GM21717 (cell line): ENCODE measurements around the gene CSTF2T.
"Not testable (repeated sequence)": the region's sequence is repeated elsewhere in the genome, so short reads cannot be mapped to it uniquely, and the experiment has no call there.

ENCODE experiments used
- ATAC-seq: cut with Tn5 transposase; IDR thresholded peaks from one replicate; pipeline ENCODE4 v1.9.1; 2021; ENCODE audit warnings: mild to moderate bottlenecking, moderate library complexity; ENCODE audit not compliant: unreplicated experiment

CSTF2T gene

GRCh38 chr10:51698473-51699063 is 827 bp downstream of the CSTF2T start:
- no peak for ATAC-seq

GRCh38 chr10:51696251-51696650 is 3.1 kb downstream of the CSTF2T start:
- ATAC-seq, result no peak

- ATAC-seq, result no peak
Observed at GRCh38 chr10:51694086-51694768, 5.2 kb downstream of the CSTF2T start.

DNA sequence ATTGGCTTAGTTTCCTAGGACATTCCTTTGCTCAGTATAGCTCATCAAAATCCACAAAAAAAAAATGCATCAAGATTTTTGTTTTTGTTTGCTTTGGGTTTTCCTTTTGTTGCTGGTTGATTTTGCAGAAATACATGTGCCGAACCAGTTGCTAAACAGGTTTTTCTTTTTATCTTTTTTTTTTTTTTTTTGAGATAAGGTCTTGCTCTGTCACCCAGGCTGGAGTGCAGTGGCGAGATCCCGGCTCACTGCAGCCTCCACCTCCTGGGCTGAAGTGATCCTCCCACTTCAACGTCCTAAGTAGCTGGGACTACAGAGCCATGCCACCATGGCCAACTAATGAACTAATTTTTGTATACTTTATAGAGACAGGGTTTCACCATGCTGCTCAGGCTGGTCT is 8.3 kb downstream of the CSTF2T start:
- ATAC-seq, result no peak

DNA sequence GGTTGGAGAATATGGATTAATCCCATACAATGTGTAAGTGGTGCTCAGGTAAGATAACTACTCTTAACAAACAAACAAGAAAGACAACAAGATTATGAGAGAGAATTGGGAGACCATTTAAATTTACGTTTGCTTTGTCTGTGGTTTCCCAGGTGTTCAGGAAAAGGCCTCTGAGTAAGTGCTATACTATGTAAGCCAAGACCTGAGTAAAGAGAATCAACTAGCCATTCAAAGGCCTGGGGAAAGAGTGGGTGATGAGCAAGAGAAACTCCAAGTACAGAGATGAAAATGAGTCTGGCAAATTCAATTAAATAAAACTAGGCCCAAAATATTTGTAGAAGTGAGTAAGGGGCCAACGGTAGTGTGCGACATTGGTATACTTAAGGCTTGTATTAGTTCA is 9.9 kb downstream of the CSTF2T start:
- ATAC-seq, result no peak

DNA sequence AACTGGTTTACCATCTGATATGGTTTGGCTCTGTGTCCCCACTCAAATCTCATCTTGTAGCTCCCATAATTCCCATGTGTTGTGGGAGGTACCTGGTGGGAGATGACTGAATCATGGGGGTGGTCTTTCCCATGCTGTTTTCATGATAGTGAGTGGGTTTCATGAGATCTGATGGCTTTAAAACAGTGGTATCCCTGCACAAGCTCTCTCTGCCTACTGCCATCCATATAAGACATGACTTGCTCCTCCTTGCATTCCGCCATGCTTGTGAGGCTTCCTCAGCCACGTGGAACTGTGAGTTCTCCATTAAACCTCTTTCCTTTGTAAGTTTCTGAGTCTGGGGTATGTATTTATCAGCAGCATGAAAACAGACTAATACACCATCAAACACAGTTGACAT is 10.6 kb downstream of the CSTF2T start:
- not testable (repeated sequence) for ATAC-seq

DNA sequence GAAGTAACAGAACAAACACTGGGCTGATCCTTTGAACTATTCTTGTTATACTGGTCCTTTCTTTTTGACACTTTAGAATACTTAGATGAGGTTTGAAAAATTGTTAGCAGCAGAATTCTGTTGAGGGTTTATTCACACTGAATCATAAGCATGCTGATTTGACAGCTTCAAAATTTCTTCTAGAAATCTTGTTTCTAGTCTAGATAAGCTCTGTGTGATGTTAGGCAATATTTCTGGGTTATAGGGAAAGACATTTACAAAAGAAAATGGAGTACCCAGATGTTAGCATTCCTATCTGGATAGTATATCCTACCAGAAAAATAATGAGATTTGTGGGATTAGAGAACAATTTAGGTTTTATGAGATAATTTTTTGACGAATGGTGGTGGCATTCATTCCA is 12.1 kb downstream of the CSTF2T start:
- no peak for ATAC-seq

- ATAC-seq, result no peak
Observed at GRCh38 chr10:51685768-51686167, 13.6 kb downstream of the CSTF2T start.

- no peak for ATAC-seq
Observed at GRCh38 chr10:51683031-51683691, 16.2 kb downstream of the CSTF2T start.

DNA sequence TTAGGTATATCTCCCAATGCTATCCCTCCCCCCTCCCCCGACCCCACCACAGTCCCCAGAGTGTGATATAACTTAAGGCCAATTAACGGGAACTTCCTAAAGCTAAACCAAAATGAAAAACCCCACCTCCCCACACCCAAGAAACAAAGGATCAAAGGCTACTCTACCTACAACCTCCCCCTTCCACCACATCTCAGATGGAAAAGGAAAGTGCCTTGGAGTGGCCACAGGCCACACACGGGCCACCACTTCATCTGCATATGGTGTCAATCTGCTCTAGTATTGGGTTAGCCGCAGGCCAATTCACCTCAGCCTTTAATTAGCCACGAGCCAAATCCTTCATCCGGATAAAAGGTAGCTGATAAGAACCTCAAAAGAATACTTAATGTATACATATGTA is 19.6 kb downstream of the CSTF2T start:
- no peak for ATAC-seq

DNA sequence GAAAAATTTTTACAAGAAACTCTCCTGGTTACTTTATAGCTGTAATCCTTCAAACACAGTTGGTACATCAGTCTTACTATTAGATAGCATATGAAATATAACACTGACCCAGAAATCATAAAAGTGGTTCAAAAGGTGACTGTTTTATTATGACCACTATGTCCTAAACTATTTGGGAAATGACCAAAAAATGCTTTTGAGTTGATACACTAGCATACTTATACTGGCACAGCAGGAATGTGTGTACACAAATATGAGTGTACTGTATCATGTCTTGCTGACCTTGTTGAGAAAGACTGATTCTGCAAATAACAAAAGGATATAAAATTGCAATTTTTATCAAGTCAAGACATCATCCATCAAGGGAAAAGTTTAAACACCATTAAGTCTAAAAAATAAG is 24.3 kb downstream of the CSTF2T start:
- no peak for ATAC-seq

GRCh38 chr10:51672039-51672535 is 27.3 kb downstream of the CSTF2T start:
- ATAC-seq, result no peak

- ATAC-seq, result no peak
Observed at GRCh38 chr10:51669041-51669440, 30.4 kb downstream of the CSTF2T start.

- no peak for ATAC-seq
Observed at GRCh38 chr10:51668336-51668689, 31.1 kb downstream of the CSTF2T start.

- no peak for ATAC-seq
Observed at GRCh38 chr10:51667678-51668335, 31.6 kb downstream of the CSTF2T start.

DNA sequence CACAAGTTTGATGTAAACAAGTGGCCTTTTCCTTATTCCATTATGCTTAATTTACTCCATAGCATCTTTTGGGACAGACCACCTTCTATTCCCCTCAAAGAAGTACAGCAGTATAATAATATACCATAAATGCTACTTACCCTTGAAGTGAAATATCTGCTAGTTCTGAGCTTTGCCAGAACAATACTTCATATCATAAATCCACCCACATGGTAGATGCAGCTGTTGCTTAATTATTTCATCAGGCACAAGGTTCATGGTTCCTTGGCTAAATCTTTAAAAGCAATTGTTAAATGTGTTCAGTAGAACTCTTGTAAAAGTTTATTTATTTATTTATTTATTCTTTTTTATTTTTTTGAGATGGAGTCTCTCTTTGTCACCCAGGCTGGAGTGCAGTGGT is 32.9 kb downstream of the CSTF2T start:
- no peak for ATAC-seq

GRCh38 chr10:51663086-51663485 is 36.3 kb downstream of the CSTF2T start:
- no peak for ATAC-seq

DNA sequence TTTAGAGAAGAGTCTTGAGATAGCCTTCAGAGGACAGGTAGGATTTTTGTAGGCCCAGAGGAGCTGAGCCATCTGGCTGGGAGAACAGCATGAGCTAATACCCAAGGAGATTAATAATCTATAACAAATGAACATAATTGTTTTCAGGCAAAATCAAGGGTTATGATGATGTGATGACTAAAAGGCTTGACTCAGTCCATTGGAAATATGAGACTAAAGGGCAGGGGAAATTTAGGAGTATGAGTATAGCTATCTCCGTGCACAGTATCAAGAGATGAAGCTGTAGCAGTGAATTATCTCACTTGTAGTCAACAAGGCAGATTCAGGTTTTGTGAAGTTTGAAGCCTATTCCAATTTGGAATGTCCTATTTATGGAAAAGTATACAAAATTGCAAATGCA is 40.1 kb downstream of the CSTF2T start:
- ATAC-seq, result no peak

DNA sequence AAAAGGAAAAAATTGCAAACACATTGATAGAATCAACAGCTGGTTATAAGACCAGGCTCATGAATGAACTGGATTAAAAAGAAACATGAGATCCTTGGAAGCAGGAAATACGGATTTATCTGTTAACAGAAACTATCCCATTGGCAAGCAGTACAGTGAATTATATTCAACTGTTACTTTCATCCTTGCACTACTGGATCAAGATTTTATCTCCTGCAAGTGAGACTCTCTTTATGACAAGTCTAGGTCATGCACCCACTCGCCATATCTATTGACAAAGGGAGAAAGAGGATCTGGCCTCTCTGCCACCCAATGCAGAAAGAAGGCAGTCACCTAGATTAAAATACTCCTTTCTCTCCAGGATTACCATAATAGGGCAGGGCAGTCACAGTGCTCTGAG is 41.4 kb downstream of the CSTF2T start:
- ATAC-seq, result no peak

DNA sequence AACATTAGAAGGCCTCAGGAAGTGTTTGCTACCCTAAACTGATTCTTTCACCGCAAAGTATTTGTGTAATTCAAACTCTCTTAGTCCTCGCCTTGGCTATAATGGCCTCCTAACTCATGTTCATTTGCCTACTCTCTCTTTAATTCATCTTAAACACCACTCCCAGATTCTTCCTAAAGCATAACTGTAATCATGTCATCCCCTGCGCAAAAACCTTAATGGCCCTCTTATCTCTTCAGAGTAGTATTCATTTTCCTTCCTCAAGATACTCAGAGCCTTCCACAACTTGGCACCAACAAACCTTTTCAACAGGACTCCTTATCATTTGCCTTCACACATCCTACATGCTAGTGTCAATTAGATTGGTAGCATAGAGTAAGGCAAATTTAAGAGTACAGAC is 42.9 kb downstream of the CSTF2T start:
- no peak for ATAC-seq

GRCh38 chr10:51654918-51655317 is 44.5 kb downstream of the CSTF2T start:
- ATAC-seq, result no peak

DNA sequence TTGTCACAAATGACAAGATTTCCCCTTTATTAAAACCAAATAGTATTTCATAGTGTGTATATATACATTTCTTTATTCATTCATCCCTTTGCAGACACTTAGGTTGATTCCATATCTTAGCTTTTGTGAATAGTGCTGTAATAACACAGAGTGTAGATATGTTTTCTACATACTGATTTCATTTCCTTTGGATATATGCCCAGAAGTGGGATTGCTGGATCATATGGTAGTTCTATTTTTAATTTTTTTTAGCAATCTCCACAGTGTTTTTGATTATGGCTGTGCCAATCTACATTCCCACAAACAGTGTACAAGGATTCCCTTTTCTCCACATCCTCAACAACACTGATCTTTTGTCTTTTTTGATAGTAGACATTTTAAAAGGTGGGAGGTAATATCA is 46.4 kb downstream of the CSTF2T start:
- ATAC-seq, result no peak
